Right lobe of liver (tissue), 6 donors: ENCODE data around the gene ERBIN. TPM values are rescaled to one million over a fixed set of nuclear protein-coding genes. Genes with fewer than 3 reads are reported as not detected.
"Not testable (repeated sequence)": the region's sequence is repeated elsewhere in the genome, so short reads cannot be mapped to it uniquely, and the experiment has no call there.

Experiments used
- ATAC-seq, 4 donors: fragments of 200-7000 bp; cut with Tn5 transposase; one replicate each; pipeline ENCODE4 v1.9.1; 2020; ENCODE audit warnings: mild to moderate bottlenecking in 4 of 4, moderate library complexity in 4 of 4
- DNase-seq, 3 donors: peaks; one replicate each; pipeline ENCODE4 v3.0.0-alpha.2; 2020
- H3K27ac ChIP-seq, 3 donors: fragments of 200-600 bp; one replicate each; pipeline ENCODE4 v1.8.0; 2022
- H3K27me3 ChIP-seq, 2 donors: fragments of 200-600 bp; one replicate each; pipeline ENCODE4 v1.8.0; 2022
- H3K36me3 ChIP-seq, 4 donors: fragments of 200-600 bp; sonication (generic) in 1 of 4; one replicate each; pipeline versions ENCODE4 v1.5.1 to v1.8.0; 2017 to 2022; ENCODE audit warnings: control low read depth in 1 of 4
- H3K4me1 ChIP-seq, 4 donors: fragments of 200-600 bp; sonication (generic) in 1 of 4; one replicate each; pipeline versions ENCODE4 v1.5.1 to v1.8.0; 2017 to 2022; ENCODE audit warnings: control low read depth in 1 of 4
- H3K4me3 ChIP-seq, 3 donors: fragments of 200-600 bp; one replicate each; pipeline ENCODE4 v1.8.0; 2022
- H3K9me3 ChIP-seq, 4 donors: fragments of 200-600 bp; sonication (generic) in 1 of 4; one replicate each; pipeline versions ENCODE4 v1.5.1 to v1.8.0; 2017 to 2022; ENCODE audit warnings: control low read depth in 1 of 4
- CTCF ChIP-seq, 4 donors: fragments of 200-600 bp in 3 of 4; fragments of 450-650 bp in 1 of 4; IDR thresholded peaks; one replicate each; pipeline versions ENCODE4 v1.5.1 to v1.8.0; 2016 to 2022; ENCODE audit warnings: antibody characterized with exemption in 4 of 4, mild to moderate bottlenecking in 2 of 4
- POLR2A ChIP-seq: fragments of 450-650 bp; IDR thresholded peaks from one replicate; pipeline ENCODE4 v1.6.1; 2017; ENCODE audit warnings: antibody characterized with exemption, mild to moderate bottlenecking
- WGBS: methylation state at CpG from one replicate; pipeline ENCODE4 v1.1.6; 2018; ENCODE audit warnings: low coverage, low lambda C conversion rate; ENCODE audit not compliant: insufficient coverage; ENCODE audit errors: missing lambda C conversion rate; 5-methylcytosine and 5-hydroxymethylcytosine counted together
- intact Hi-C, 2 donors: fragments of 100-400 bp; cut with DNase I; formaldehyde crosslinking; loops; one replicate each; pipeline versions ENCODE4 v1.11.2 to v1.14.1; 2022
- total RNA-seq, 6 experiments: library from RNA; depleted of rRNA in 2 of 6; stranded (reverse); fragments of >200 nt in 2 of 6; fragmentation: NEBNext Ultra II Directional in 3 of 6; extraction: Animal tissue kit (Norgen Biotek cat#: 25700) in 3 of 6; gene quantifications; one replicate each; pipeline versions ENCODE4 v1.1.0 to v1.2.4, GENCODE V29; 2016 to 2023
- donor health status: DM: no; HTN: yes; CAD: no.
- donor health status: DM: no; HTN: no; CAD: no.
- donor health status: DM: no; HTN: no; CAD: no.
- donor health status: DM: no; HTN: yes; CAD: no.
- donor health status: DM: no; HTN: yes; CAD: no.

ERBIN gene
- total RNA-seq, 6 experiments from 2014 or later, result 31.0 to 45.3 (median 32.8) TPM

GRCh38 chr5:65882278-65882677 lies 44.1 kb upstream of the ERBIN start:
- Histone ChIP-seq H3K27ac (no peak overlapping the region), H3K36me3 (no peaks in the 10 kb centered on the region), H3K27me3 (no peaks in the 10 kb centered on the region), H3K4me3 (no peak overlapping the region), H3K9me3 (no peaks in the 10 kb centered on the region), H3K4me1 (no peaks in the 10 kb centered on the region)
- WGBS, result 49% methylated on average over 2 of the region's 2 CpGs
- intact Hi-C loops, result no loop called here
- TF ChIP-seq POLR2A (no peak), CTCF (IDR thresholded peaks at IDR 0.05) (no peak)
- DNase-seq (no peak), ATAC-seq (no peak)

DNA sequence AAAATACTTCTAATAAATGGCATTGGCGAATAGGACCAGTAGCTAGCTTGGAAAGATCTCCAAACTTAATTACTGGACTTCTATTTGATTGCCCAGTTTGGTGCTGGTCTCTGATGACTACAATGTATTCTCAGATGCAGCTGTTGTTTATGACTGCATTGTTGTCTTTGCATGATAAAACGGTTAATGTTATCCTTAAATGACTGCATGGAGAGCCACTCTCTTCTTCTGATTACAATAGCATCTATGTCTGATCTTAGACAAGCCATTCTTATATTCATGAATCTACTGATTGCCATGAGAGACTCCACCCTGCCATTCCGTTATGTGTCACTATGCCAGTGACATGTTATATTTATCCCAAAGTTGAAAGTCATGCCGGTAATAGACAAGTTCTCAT lies 42.9 kb upstream of the ERBIN start:
- Histone ChIP-seq H3K9me3 (no peaks in the 10 kb centered on the region), H3K4me3 (no peak overlapping the region), H3K36me3 (no peaks in the 10 kb centered on the region), H3K4me1 (no peaks in the 10 kb centered on the region), H3K27ac (no peak overlapping the region), H3K27me3 (no peaks in the 10 kb centered on the region)
- DNase-seq (no peak), ATAC-seq (no peak)
- TF ChIP-seq POLR2A, result no peak
- TF ChIP-seq CTCF (IDR thresholded peaks at IDR 0.05), result no peak
- WGBS, result 92% methylated on average over 3 of the region's 4 CpGs
- intact Hi-C loops, result no loop called here

DNA sequence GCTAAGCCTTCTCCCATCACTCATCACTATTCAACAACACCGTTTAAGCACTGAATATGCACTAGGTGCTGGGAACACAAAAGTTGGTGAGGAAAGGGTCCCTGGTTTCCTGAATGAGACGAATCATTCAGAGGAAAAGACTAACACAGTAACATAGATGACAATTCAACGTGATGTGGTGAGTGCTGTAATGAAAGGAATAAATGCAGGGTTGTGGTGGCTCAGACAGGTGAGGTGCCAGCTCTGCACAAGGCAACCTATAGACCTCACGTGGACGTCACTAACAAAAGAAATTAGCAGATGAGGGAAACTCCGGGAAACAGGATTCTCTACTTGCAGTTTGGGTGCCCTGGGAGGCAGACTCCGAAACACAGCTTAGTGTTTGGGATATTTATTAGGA lies 40.0 kb upstream of the ERBIN start:
- Histone ChIP-seq H3K27me3 (no peaks in the 10 kb centered on the region), H3K4me3 (no peak overlapping the region), H3K4me1 (no peaks in the 10 kb centered on the region), H3K9me3 (no peaks in the 10 kb centered on the region), H3K27ac (no peak overlapping the region), H3K36me3 (no peaks in the 10 kb centered on the region)
- 67% methylated on average over 7 of the region's 7 CpGs for WGBS
- intact Hi-C loops, result no loop called here
- ATAC-seq, result no peak
- TF ChIP-seq POLR2A, result no peak
- DNase-seq, result no peak

DNA sequence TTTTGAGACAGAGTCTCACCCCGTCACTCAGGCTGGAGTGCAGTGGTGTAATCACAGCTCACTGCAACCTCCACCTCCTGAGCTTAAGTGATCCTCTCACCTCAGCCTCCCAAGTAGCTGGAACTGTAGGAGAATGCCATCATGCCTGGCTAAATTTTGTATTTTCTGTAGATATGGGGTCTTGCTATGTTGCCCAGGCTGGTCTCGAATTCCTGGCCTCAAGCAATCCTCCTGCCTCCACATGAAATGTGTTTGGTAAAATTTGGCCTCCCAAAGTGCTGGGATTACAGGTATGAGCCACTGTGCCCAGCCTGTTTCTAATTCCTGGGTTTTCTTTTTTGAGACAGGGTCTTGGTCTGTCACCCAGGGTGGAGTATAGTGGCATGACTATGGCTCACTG lies 34.4 kb upstream of the ERBIN start:
- ATAC-seq, H3K36me3 ChIP-seq, H3K4me1 ChIP-seq, H3K27me3 ChIP-seq, H3K9me3 ChIP-seq, H3K4me3 ChIP-seq, intact Hi-C loops, H3K27ac ChIP-seq, DNase-seq: not testable (repeated sequence)
- 80% methylated on average over 1 of the region's 2 CpGs for WGBS

- H3K27me3 ChIP-seq, result no peaks in the 10 kb centered on the region
- intact Hi-C loops, result no loop called here
- no peak for TF ChIP-seq CTCF (IDR thresholded peaks at IDR 0.05)
- TF ChIP-seq POLR2A, result no peak
- ATAC-seq (no peak), DNase-seq (no peak)
- H3K9me3 ChIP-seq, result no peaks in the 10 kb centered on the region
- no peak overlapping the region for H3K4me3 ChIP-seq
- H3K27ac ChIP-seq, result no peak overlapping the region
- H3K4me1 ChIP-seq, result no peaks in the 10 kb centered on the region
- H3K36me3 ChIP-seq, result no peaks in the 10 kb centered on the region
- WGBS, result 93% methylated on average over 1 of the region's 1 CpG
Measured at GRCh38 chr5:65892801-65893200, 33.6 kb upstream of the ERBIN start.

DNA sequence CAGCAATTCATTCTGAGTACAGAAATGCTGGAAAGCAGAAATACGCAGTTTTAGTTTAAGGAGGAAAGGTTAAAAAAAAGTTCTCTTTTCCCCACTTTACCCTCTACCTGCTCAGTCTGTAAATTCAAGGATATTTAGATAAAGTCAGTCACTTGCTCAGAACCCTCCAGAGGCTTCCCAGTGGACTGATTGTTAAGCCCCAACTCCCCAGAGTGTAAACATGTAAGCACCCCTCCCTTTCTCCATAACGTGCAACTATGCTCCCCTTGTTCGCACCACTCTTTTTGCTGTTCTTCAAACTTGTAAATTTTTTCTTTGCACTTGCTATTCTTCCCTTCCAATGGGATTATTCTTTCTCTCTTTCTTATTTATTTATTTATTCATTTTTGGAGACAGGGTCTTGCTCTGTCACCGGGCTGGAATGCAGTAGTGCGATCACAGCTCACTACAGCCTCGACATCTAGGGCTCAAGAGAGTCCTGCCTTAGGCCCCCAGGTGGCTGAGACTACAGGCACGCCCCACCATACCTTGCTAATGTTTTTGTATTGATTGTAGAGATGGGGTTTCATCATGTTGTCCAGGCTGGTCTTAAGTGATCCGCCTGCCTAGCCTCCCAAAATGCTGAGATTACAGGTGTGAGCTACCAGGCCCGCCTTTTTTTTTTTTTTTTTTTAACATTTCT lies 32.5 kb upstream of the ERBIN start:
- Histone ChIP-seq H3K4me3 (no peak overlapping the region), H3K27ac (no peak overlapping the region), H3K36me3 (no peaks in the 10 kb centered on the region), H3K27me3 (no peaks in the 10 kb centered on the region), H3K9me3 (no peaks in the 10 kb centered on the region), H3K4me1 (no peaks in the 10 kb centered on the region)
- ATAC-seq (no peak), DNase-seq (no peak)
- intact Hi-C loops, result no loop called here
- no peak for TF ChIP-seq POLR2A
- no peak for TF ChIP-seq CTCF (IDR thresholded peaks at IDR 0.05)
- WGBS, result 65% methylated on average over 6 of the region's 9 CpGs
